ENCODE data around the gene EPC1.
A peak's percentile ranks its signal among the peaks of the same experiment; 100 is the strongest.
"Not testable (repeated sequence)": the region's sequence is repeated elsewhere in the genome, so short reads cannot be mapped to it uniquely, and the experiment has no call there.

The EPC1 gene

DNA sequence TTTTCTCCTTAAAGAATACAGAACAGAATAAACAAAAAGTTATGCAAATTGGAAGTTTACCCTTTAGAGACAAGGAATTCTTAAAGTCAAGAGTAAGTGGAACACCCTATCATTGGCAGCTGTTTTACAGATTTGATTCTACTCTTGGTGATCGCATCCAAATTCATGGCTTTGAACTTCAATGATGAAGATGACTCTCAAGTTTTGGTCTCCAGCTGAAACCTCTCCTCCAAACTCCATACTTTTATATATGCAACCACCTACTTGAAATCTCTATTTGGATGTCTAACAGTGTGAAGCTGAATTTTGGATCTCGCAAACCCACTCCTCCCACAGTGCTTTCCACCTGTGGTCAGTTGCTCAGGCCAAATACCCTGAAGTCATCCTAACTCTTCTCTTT lies 80.4 kb downstream of the EPC1 start:
- Mint-ChIP-seq H3K27me3 (ENCODE audit: low read depth) (no peaks in the 10 kb centered on the region), H3K36me3 (ENCODE audit: low read depth) (peaks cover 42% of the 10 kb centered on the region), H3K27ac (no peak overlapping the region), H3K4me1 (ENCODE audit: low read depth) (peaks cover 5% of the 10 kb centered on the region), H3K9me3 (no peaks in the 10 kb centered on the region), H3K4me3 (no peak overlapping the region)
- DNase-seq (ENCODE audit: low spot score), result no peak

DNA sequence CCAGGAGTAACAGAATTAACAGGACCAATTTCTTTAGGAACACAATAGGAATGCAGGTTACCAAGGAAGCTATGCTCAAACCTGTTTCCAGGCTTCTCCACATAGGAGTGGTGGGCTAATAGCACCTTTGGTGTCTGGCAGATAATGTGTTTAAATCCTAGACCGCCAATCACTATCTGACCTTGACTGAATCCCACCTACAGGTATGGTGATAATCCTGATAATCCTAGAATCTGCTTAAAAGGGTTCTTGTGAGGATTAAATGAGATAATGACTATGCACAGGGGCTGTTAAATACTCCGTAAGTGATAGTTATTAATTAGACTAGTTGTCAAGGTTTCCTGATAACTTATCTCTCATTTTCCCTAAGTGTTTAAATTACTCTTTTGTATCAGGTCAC lies 81.2 kb downstream of the EPC1 start:
- H3K9me3 Mint-ChIP-seq, result no peaks in the 10 kb centered on the region
- H3K4me3 Mint-ChIP-seq, result no peak overlapping the region
- H3K27ac Mint-ChIP-seq, result no peak overlapping the region
- peaks cover 5% of the 10 kb centered on the region for H3K4me1 Mint-ChIP-seq (ENCODE audit: low read depth)
- no peaks in the 10 kb centered on the region for H3K27me3 Mint-ChIP-seq (ENCODE audit: low read depth)
- peaks cover 35% of the 10 kb centered on the region for H3K36me3 Mint-ChIP-seq (ENCODE audit: low read depth)
- no peak for DNase-seq (ENCODE audit: low spot score)

DNA sequence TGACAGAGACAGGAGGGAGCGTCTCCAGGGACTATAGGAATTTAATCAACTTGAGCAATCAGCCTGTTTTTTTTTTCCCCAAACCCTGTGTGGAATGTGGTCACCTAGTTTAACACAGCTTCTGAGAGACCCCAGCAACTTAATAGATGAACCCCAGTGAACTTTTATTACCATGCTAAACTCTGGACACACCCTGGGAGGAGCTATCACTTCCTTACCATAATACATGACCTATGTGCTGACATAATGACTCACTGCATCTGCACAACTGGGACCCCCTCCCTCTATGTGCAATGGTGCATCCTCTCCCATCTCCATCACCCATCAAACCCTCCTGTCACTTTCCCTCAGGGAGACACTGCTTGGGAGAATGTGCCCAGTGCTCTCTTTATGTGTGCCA lies 83.7 kb downstream of the EPC1 start:
- Mint-ChIP-seq H3K4me3 (no peak overlapping the region), H3K27ac (no peak overlapping the region), H3K27me3 (ENCODE audit: low read depth) (no peaks in the 10 kb centered on the region), H3K36me3 (ENCODE audit: low read depth) (peaks cover 16% of the 10 kb centered on the region), H3K9me3 (no peaks in the 10 kb centered on the region), H3K4me1 (ENCODE audit: low read depth) (peaks cover 5% of the 10 kb centered on the region)
- no peak for DNase-seq (ENCODE audit: low spot score)

DNA sequence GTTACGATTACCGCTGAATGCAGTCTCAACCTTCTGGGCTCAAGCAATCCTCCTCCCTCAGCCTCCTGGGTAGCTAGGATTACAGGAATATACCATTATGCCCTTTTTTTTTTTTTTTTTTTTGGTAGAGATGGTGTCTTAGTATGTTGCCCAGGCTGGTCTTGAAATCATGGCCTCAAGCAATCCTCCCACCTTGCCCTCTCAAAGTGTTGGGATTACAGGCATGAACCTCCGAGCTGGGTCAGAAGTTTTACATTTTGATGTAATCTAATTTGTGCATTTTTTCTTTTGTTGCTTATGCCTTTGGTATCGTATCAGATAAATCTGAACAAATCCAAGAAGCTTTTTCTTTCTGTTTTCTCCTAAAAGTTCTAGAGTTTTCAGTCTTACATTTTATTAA lies 87.4 kb downstream of the EPC1 start:
- no peak for DNase-seq (ENCODE audit: low spot score)
- Mint-ChIP-seq H3K4me1 (ENCODE audit: low read depth) (peaks cover 12% of the 10 kb centered on the region), H3K9me3 (no peaks in the 10 kb centered on the region), H3K4me3 (no peak overlapping the region), H3K27ac (no peak overlapping the region), H3K36me3 (ENCODE audit: low read depth) (no peaks in the 10 kb centered on the region), H3K27me3 (ENCODE audit: low read depth) (no peaks in the 10 kb centered on the region)

GRCh38 chr10:32256613-32257437 lies 90.1 kb downstream of the EPC1 start:
- DNase-seq (ENCODE audit: low spot score), result peak; percentile 60
- Mint-ChIP-seq H3K4me3 (no peak overlapping the region), H3K36me3 (ENCODE audit: low read depth) (no peaks in the 10 kb centered on the region), H3K9me3 (no peaks in the 10 kb centered on the region), H3K27ac (no peak overlapping the region), H3K27me3 (ENCODE audit: low read depth) (no peaks in the 10 kb centered on the region), H3K4me1 (ENCODE audit: low read depth) (peaks cover 17% of the 10 kb centered on the region)

DNA sequence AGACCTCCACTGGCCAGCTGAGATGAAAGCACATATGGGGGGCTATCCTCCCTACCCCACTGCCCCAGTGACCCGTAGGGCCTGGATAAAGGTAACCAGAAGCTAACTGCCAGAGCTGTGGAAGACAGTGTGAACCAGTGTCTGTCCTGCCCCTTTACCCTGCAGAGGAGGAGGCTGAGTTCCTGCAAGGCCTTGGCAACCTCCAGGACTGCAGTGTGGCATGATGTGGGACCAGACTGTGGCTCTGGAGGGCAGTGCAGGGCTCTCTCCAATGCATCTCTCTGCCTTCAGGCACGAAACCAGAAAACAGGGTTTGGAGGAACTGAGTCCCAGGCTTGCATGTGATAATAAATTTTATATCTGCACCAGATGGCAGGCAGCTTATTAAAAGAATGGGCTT lies 93.1 kb downstream of the EPC1 start:
- DNase-seq (ENCODE audit: low spot score), result no peak
- H3K27ac Mint-ChIP-seq, result no peak overlapping the region
- H3K27me3 Mint-ChIP-seq (ENCODE audit: low read depth), result no peaks in the 10 kb centered on the region
- H3K4me3 Mint-ChIP-seq, result no peak overlapping the region
- peaks cover 32% of the 10 kb centered on the region for H3K4me1 Mint-ChIP-seq (ENCODE audit: low read depth)
- no peaks in the 10 kb centered on the region for H3K9me3 Mint-ChIP-seq
- H3K36me3 Mint-ChIP-seq (ENCODE audit: low read depth), result no peaks in the 10 kb centered on the region

DNA sequence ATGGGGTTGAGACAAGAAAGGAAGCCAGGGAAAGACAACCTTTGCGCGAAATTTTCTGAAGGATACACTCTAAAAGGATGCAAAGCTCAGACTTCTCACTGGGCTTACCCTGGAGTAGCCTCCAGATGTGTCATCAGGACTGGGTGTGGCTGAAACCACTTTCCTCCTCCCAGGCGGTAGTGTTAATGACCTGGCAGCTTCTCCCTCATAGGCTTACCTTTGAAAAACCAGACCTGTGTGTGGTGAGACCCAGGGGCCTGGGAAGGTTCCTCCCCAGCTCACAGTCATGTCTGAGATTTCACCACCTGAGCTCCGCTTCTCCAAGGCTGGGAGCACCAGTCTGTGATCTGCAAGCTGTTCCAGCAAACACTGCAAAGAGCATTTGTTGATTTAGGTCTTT lies 93.7 kb downstream of the EPC1 start:
- no peaks in the 10 kb centered on the region for H3K27me3 Mint-ChIP-seq (ENCODE audit: low read depth)
- H3K36me3 Mint-ChIP-seq (ENCODE audit: low read depth), result no peaks in the 10 kb centered on the region
- H3K4me1 Mint-ChIP-seq (ENCODE audit: low read depth), result peaks cover 32% of the 10 kb centered on the region
- no peak overlapping the region for H3K27ac Mint-ChIP-seq
- H3K4me3 Mint-ChIP-seq, result no peak overlapping the region
- no peaks in the 10 kb centered on the region for H3K9me3 Mint-ChIP-seq
- no peak for DNase-seq (ENCODE audit: low spot score)

GRCh38 chr10:32250489-32250888 lies 96.5 kb downstream of the EPC1 start:
- H3K4me1 Mint-ChIP-seq (ENCODE audit: low read depth), result peaks cover 26% of the 10 kb centered on the region
- H3K4me3 Mint-ChIP-seq; H3K36me3 Mint-ChIP-seq (ENCODE audit: low read depth); H3K9me3 Mint-ChIP-seq; H3K27me3 Mint-ChIP-seq (ENCODE audit: low read depth): not testable (repeated sequence)
- DNase-seq (ENCODE audit: low spot score), result peak; percentile 40
- H3K27ac Mint-ChIP-seq, result peak overlapping the region; percentile 59

DNA sequence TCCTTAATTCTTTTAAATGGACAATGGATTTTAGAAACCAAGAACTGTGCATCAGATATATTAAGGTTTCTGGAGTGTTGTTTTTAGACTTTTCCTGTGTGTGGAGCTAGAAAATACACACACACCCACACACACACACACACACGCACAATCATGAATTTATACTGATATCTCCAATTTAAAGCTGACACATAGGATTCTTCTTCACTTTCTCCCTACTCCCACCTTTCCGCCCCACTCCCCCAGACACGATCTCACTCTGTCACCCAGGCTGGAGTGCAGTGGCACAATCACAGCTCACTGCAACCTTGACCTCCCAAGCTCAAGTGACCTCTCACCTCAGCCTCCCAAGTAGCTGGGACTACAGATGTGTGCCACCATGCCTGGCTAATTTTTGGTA lies 100.3 kb downstream of the EPC1 start:
- no peaks in the 10 kb centered on the region for H3K9me3 Mint-ChIP-seq
- peaks cover 28% of the 10 kb centered on the region for H3K4me1 Mint-ChIP-seq (ENCODE audit: low read depth)
- no peak for DNase-seq (ENCODE audit: low spot score)
- no peaks in the 10 kb centered on the region for H3K36me3 Mint-ChIP-seq (ENCODE audit: low read depth)
- H3K4me3 Mint-ChIP-seq, result no peak overlapping the region
- H3K27ac Mint-ChIP-seq, result no peak overlapping the region
- no peaks in the 10 kb centered on the region for H3K27me3 Mint-ChIP-seq (ENCODE audit: low read depth)

DNA sequence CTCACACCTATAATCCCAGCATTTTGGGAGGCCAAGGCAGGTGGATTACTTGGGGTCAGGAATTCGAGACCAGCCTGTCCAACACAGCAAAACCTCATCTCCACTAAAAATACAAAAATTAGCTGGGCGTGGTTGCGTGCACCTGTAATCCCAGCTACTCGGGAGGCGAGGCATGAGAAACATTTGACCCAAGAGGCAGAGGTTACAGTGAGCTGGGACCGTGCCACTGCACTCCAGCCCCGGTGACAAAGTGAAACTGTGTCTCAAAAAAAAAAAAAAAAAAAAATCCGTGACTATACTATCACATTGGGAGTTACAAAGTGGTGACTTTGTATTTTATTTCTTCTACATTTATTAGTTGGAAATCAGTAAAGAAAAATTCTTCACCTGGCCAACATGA lies 101.2 kb downstream of the EPC1 start:
- no peak overlapping the region for H3K27ac Mint-ChIP-seq
- peaks cover 23% of the 10 kb centered on the region for H3K4me1 Mint-ChIP-seq (ENCODE audit: low read depth)
- DNase-seq (ENCODE audit: low spot score), result no peak
- H3K9me3 Mint-ChIP-seq, result no peaks in the 10 kb centered on the region
- H3K27me3 Mint-ChIP-seq (ENCODE audit: low read depth), result no peaks in the 10 kb centered on the region
- no peaks in the 10 kb centered on the region for H3K36me3 Mint-ChIP-seq (ENCODE audit: low read depth)
- no peak overlapping the region for H3K4me3 Mint-ChIP-seq

GRCh38 chr10:32244421-32245207 lies 102.3 kb downstream of the EPC1 start:
- peaks cover 16% of the 10 kb centered on the region for H3K4me1 Mint-ChIP-seq (ENCODE audit: low read depth)
- peak; percentile 53 for DNase-seq (ENCODE audit: low spot score)
- no peak overlapping the region for H3K4me3 Mint-ChIP-seq
- H3K36me3 Mint-ChIP-seq (ENCODE audit: low read depth), result no peaks in the 10 kb centered on the region
- H3K27ac Mint-ChIP-seq, result peak overlapping the region; percentile 27
- no peaks in the 10 kb centered on the region for H3K9me3 Mint-ChIP-seq
- H3K27me3 Mint-ChIP-seq (ENCODE audit: low read depth), result no peaks in the 10 kb centered on the region

DNA sequence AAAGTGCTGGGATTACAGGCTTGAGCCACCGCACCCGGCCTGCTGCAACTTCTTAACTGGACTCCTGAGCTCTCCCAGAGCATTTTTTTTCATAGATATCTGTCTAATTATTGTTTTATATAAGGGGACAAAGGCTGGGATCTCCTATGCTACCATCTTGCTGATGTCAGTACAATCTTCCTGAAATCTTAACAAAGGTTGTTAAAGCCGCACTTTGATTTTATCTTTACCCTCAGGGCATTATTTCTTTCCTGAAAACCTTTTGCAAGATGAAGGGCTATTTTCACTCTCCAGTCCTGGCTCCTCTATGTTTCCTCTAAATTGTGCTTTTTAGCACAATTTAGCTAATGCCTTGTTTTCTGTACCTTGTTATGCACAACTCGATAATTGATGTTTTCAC lies 102.9 kb downstream of the EPC1 start:
- peaks cover 13% of the 10 kb centered on the region for H3K4me1 Mint-ChIP-seq (ENCODE audit: low read depth)
- no peak for DNase-seq (ENCODE audit: low spot score)
- no peak overlapping the region for H3K4me3 Mint-ChIP-seq
- peak overlapping the region; percentile 27 for H3K27ac Mint-ChIP-seq
- no peaks in the 10 kb centered on the region for H3K36me3 Mint-ChIP-seq (ENCODE audit: low read depth)
- H3K9me3 Mint-ChIP-seq, result no peaks in the 10 kb centered on the region
- H3K27me3 Mint-ChIP-seq (ENCODE audit: low read depth), result no peaks in the 10 kb centered on the region

GRCh38 chr10:32241946-32242345 lies 105.0 kb downstream of the EPC1 start:
- no peak for DNase-seq (ENCODE audit: low spot score)
- H3K9me3 Mint-ChIP-seq, result no peaks in the 10 kb centered on the region
- no peak overlapping the region for H3K4me3 Mint-ChIP-seq
- no peak overlapping the region for H3K27ac Mint-ChIP-seq
- no peaks in the 10 kb centered on the region for H3K36me3 Mint-ChIP-seq (ENCODE audit: low read depth)
- no peaks in the 10 kb centered on the region for H3K27me3 Mint-ChIP-seq (ENCODE audit: low read depth)
- H3K4me1 Mint-ChIP-seq (ENCODE audit: low read depth), result peaks cover 13% of the 10 kb centered on the region

GRCh38 chr10:32240471-32240870 lies 106.5 kb downstream of the EPC1 start:
- Mint-ChIP-seq H3K4me3 (no peak overlapping the region), H3K27ac (no peak overlapping the region), H3K27me3 (ENCODE audit: low read depth) (no peaks in the 10 kb centered on the region), H3K9me3 (no peaks in the 10 kb centered on the region), H3K36me3 (ENCODE audit: low read depth) (no peaks in the 10 kb centered on the region), H3K4me1 (ENCODE audit: low read depth) (peaks cover 13% of the 10 kb centered on the region)
- no peak for DNase-seq (ENCODE audit: low spot score)
